Transverse colon (tissue), 4 donors: ENCODE measurements around the gene FOXP1. TPM values are rescaled to one million over a fixed set of nuclear protein-coding genes. Genes with fewer than 3 reads are reported as not detected.

Experiments
- DNase-seq: peaks from one replicate; pipeline ENCODE4 v3.0.0-alpha.2; 2019
- H3K27ac ChIP-seq, 4 donors: fragments of 200-600 bp; sonication (generic); 2 replicates each; pipeline ENCODE4 v1.5.1; 2016 to 2018; ENCODE audit warnings: inconsistent platforms in 4 of 4
- H3K27me3 ChIP-seq: fragments of 200-600 bp; sonication (generic); 2 replicates; pipeline ENCODE4 v1.5.1; 2017; ENCODE audit warnings: inconsistent platforms
- H3K36me3 ChIP-seq, 4 donors: fragments of 200-600 bp; sonication (generic); 2 replicates each; pipeline ENCODE4 v1.5.1; 2017 to 2019; ENCODE audit warnings: inconsistent platforms in 4 of 4
- H3K4me1 ChIP-seq, 4 donors: fragments of 200-600 bp; sonication (generic); 2 replicates each; pipeline ENCODE4 v1.5.1; 2017 to 2020; ENCODE audit warnings: inconsistent platforms in 4 of 4
- H3K4me3 ChIP-seq, 4 donors: fragments of 200-600 bp; sonication (generic); 1 replicate in 1 of 4; 2 replicates in 3 of 4; pipeline versions ENCODE4 v1.5.1 to v1.6.1; 2017 to 2019; ENCODE audit warnings: inconsistent platforms in 4 of 4
- H3K9me3 ChIP-seq, 2 donors: fragments of 200-600 bp; sonication (generic); 2 replicates each; pipeline ENCODE4 v1.5.1; 2017 to 2019; ENCODE audit warnings: inconsistent platforms in 2 of 2
- EP300 ChIP-seq: sonication (generic); formaldehyde crosslinking; IDR thresholded peaks from one replicate; pipeline ENCODE4 v1.6.1; 2017; ENCODE audit warnings: antibody characterized with exemption, low read depth
- POLR2A ChIP-seq: fragments of 450-650 bp; IDR thresholded peaks from one replicate; pipeline ENCODE4 v1.6.1; 2016; ENCODE audit warnings: antibody characterized with exemption, mild to moderate bottlenecking, moderate library complexity
- POLR2AphosphoS5 ChIP-seq, 3 donors: sonication (generic); formaldehyde crosslinking; IDR thresholded peaks; one replicate each; pipeline ENCODE4 v1.6.1; 2016; ENCODE audit warnings: antibody characterized with exemption in 3 of 3
- WGBS, 2 donors: methylation state at CpG; one replicate each; pipeline ENCODE4 v1.1.5; 2018; ENCODE audit warnings: low coverage in 1 of 2; 5-methylcytosine and 5-hydroxymethylcytosine counted together
- in situ Hi-C, 4 donors: fragments of 200-750 bp; cut with MboI; loops; one replicate each; pipeline versions ENCODE4 v1.15.0 to v1.15.1; 2017; ENCODE audit warnings: low sequenced_read_pairs in 3 of 4, low pct_ligation_motif_present in 1 of 4, low pct_unique_long_range_greater_than_20kb in 1 of 4
- intact Hi-C: fragments of 100-400 bp; cut with DNase I; formaldehyde crosslinking; loops from one replicate; pipeline ENCODE4 v1.15.1; 2023; ENCODE audit warnings: low total_unique reads
- total RNA-seq, 4 donors: library from RNA; depleted of rRNA; stranded (reverse); fragments of >200 nt; gene quantifications; one replicate each; pipeline ENCODE4 v1.1.0, GENCODE V29; 2016
- TF ChIP-seq, protein P1 (sequence below), 5 experiments: fragments of 200-600 bp in 3 of 5; fragments of 450-650 bp in 2 of 5; sonication (generic) in 3 of 5; IDR thresholded peaks; 1 replicate in 2 of 5; 2 replicates in 3 of 5; pipeline ENCODE4 v1.5.1; 2016 to 2017; ENCODE audit warnings: antibody characterized with exemption in 5 of 5, inconsistent platforms in 3 of 5, mild to moderate bottlenecking in 2 of 5, moderate library complexity in 1 of 5

The FOXP1 gene
- total RNA-seq, 4 donors from 2014 or later: 102 to 260 (median 150) TPM

DNA sequence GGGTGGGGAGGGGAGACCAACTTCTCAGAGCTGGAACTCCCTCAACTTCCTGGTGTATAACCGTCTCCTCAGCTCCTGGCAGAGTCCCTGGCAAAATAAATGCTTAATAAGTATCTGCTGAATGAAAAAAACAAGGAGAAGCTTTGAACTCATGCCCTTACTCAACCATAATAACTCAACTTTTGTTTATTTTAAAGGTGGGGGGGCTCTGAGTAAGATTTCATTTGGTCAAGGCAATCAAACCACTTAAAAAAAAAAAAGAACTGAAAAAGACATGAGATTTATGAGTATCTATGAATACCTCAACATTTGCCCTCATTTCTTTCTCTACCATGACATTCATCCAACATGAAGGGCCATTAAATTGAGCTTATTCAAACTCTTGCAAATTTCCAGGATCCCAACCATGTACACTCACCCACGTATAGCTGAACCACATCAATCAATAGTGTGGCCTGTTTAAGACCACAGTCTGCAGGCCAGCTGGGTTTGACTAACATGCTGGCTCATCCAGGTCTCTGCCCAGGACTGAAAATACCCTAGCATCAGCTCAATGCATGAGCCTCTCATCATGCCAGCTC is 157.9 kb downstream of the FOXP1 start:
- no peaks in the 10 kb centered on the region for H3K27me3 ChIP-seq
- no peak for DNase-seq
- H3K9me3 ChIP-seq: no peaks in the 10 kb centered on the region
- peaks cover 15 to 44% (median 24%) of the 10 kb centered on the region in 4 donors for H3K4me1 ChIP-seq
- in situ Hi-C loops: no loop called here
- WGBS, 2 donors: 50% methylated on average over 2 of the region's 2 CpGs; no CpG with 5 or more reads in 1 of the 2 donors
- TF ChIP-seq POLR2A (no peak), POLR2AphosphoS5 (IDR thresholded peaks at IDR 0.05) (no peak), EP300 (no peak)
- TF ChIP-seq, protein P1, sequence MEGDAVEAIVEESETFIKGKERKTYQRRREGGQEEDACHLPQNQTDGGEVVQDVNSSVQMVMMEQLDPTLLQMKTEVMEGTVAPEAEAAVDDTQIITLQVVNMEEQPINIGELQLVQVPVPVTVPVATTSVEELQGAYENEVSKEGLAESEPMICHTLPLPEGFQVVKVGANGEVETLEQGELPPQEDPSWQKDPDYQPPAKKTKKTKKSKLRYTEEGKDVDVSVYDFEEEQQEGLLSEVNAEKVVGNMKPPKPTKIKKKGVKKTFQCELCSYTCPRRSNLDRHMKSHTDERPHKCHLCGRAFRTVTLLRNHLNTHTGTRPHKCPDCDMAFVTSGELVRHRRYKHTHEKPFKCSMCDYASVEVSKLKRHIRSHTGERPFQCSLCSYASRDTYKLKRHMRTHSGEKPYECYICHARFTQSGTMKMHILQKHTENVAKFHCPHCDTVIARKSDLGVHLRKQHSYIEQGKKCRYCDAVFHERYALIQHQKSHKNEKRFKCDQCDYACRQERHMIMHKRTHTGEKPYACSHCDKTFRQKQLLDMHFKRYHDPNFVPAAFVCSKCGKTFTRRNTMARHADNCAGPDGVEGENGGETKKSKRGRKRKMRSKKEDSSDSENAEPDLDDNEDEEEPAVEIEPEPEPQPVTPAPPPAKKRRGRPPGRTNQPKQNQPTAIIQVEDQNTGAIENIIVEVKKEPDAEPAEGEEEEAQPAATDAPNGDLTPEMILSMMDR (IDR thresholded peaks at IDR 0.05): no peak
- intact Hi-C loops: no loop called here
- H3K4me3 ChIP-seq: no peak overlapping the region
- no peak overlapping the region for H3K27ac ChIP-seq
- H3K36me3 ChIP-seq: no peaks in the 10 kb centered on the region

DNA sequence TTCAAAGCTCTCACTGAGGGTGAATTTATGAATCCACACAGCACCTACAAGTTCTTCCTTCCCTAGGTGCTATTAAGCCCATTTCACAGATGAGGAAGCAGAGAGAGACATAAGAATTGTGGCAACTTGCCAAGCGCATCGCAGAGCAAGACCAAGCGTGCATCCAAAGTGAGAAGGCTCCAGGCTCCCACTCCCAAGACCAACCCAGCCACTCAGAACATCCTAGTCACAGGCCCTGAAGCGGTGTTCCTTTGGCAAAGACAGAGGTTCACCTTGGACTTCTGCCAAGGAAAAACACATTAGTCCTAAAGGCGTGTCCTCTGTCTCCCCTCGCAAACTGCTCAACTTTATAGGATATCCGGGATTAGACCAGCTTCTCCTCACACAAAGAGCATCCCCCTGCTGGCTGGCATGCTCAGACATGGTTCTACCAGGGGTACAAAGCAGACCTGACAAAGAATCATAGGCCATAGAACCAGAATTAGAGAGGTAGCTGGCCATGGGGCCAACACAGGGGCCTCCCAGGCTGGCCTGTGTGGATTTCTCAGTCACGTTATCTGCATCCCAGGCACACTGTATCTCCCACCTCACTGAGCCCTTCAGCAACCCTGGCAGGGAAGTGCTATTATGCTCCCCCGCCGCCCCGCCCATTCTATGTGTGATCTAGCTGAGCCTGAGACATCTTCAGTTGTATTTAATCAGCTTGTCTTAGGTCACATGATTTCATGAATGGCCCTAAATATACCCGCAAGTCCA is 160.2 kb downstream of the FOXP1 start:
- Histone ChIP-seq H3K4me1 (peaks cover 5 to 27% (median 14%) of the 10 kb centered on the region in 4 donors), H3K9me3 (no peaks in the 10 kb centered on the region), H3K36me3 (no peaks in the 10 kb centered on the region), H3K4me3 (no peak overlapping the region), H3K27ac (no peak overlapping the region), H3K27me3 (no peaks in the 10 kb centered on the region)
- no peak for DNase-seq
- WGBS, 2 donors: 53 to 69% methylated on average over 7 to 12 of the region's 12 CpGs
- intact Hi-C loops (no loop called here), in situ Hi-C loops (no loop called here)
- TF ChIP-seq POLR2A: no peak
- TF ChIP-seq, protein P1 (IDR thresholded peaks at IDR 0.05): peak in 1 of 5 experiments; percentile 3

DNA sequence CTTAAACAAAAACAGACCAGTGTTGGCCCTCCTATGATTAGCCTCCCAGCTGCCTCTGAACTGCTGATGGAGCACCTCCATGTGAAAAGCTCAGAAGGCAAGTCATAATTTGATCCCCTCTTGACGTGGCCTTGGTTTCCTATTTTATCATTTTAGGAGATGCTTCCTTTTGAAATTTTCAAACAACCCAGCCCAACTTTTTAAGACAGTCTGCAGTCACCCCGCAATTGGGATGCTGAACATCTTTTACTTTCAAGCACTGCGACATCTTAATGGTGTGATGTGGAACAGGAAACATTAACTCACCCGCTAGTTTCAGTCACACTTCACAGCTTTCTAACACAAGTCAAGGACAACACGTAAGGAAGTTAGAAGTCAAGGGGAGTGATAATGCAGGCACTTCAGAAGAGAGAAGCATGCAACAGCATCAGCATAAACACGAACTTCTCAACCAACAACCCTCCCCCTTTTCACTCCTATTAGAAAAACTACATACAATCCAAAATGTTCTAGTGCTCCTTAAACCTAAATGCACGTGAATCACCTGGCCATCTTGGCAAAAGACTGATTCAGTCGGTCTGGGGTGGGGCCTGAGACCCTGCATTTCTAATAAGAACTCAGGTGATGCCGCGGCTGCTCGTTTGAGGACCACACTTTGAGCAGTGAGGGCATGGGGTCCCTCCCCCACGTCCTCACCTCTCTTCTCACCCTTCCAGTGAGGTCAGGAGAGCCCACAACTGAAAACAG is 161.5 kb downstream of the FOXP1 start:
- Histone ChIP-seq H3K27ac (peak overlapping the region in 2 of 4 donors; percentile 40 to 43), H3K36me3 (no peaks in the 10 kb centered on the region), H3K27me3 (no peaks in the 10 kb centered on the region), H3K4me1 (peaks cover 0 to 24% (median 10%) of the 10 kb centered on the region in 4 donors), H3K9me3 (no peaks in the 10 kb centered on the region), H3K4me3 (no peak overlapping the region)
- no peak for TF ChIP-seq POLR2A
- TF ChIP-seq, protein P1 (IDR thresholded peaks at IDR 0.05): no peak
- TF ChIP-seq EP300: no peak
- no peak for TF ChIP-seq POLR2AphosphoS5 (IDR thresholded peaks at IDR 0.05)
- WGBS, 2 donors: 75 to 88% methylated on average over 5 to 12 of the region's 12 CpGs
- intact Hi-C loops: no loop called here
- no peak for DNase-seq
- in situ Hi-C loops: no loop called here

DNA sequence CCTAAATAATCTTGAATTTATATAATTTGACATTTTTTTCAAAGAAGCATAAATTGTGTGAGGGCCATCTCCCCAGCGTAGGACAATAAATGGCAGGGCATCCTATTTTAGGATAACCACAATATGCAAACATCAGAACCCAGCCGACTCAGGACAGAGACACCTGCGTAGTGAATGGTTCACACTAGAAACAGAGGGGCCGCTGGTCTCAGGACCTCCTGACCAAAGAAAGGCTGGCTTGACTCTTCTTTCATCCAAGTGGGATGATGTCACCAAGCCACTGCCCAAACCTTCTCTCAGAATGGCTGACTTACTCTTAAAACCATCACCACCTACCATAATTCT is 162.1 kb downstream of the FOXP1 start:
- 79 to 93% methylated on average over 2 to 4 of the region's 4 CpGs for WGBS, 2 donors
- in situ Hi-C loops (no loop called here), intact Hi-C loops (no loop called here)
- no peak overlapping the region for H3K4me3 ChIP-seq
- H3K27me3 ChIP-seq: no peaks in the 10 kb centered on the region
- peaks cover 0 to 24% (median 10%) of the 10 kb centered on the region in 4 donors for H3K4me1 ChIP-seq
- TF ChIP-seq, protein P1 (IDR thresholded peaks at IDR 0.05): no peak
- TF ChIP-seq POLR2A: no peak
- no peak for TF ChIP-seq EP300
- no peak for TF ChIP-seq POLR2AphosphoS5 (IDR thresholded peaks at IDR 0.05)
- H3K9me3 ChIP-seq: no peaks in the 10 kb centered on the region
- no peaks in the 10 kb centered on the region for H3K36me3 ChIP-seq
- DNase-seq: no peak
- H3K27ac ChIP-seq: peak overlapping the region in 2 of 4 donors; percentile 40 to 43
